AG20443 (cell line): ENCODE results near the gene LGALS4.
"Not testable (repeated sequence)": the region's sequence is repeated elsewhere in the genome, so short reads cannot be mapped to it uniquely, and the experiment has no call there.

ENCODE experiments used
- DNase-seq: peaks from one replicate; pipeline ENCODE4 v3.0.0; 2012; ENCODE audit warnings: low spot score, mixed read lengths

The LGALS4 gene

DNA sequence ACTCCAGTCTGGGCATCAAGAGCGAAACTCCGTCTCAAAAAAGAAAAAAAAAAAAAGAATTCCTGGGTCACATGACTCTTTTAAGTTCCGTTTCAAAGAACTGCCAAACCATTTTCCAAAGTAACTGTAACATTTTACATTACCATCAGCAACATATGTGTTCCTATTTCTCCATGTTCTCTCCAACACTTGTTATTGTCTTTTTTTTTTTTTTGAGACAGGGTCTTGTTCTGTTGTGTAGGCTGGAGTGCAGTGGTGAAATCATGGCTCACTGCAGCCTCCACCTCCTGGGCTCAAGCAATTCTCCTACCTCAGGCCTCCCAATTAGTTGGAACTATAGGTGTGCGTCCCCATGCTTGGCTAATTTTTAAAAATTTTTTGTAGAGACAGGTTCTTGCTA, 17.2 kb downstream of the LGALS4 start:
- no peak for DNase-seq

DNA sequence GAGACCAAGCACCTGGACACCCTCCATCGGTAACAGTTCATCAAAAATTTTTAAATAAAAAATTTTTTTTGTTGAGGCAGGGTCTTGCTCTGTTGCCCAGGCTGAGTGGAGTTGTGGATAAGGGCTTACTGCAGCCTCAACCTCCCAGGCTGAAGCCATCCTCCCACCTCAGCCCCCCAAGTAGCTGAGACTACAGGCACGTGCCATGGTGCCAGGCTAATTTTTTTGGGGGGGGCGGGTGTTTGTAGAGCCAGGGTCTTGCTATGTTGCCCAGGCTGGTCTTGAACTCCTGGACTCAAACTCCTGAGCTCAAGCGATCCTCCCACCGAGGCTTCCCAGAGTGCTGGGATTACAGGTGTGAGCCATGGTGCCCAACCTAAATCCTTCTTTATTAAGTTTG, 19.1 kb downstream of the LGALS4 start:
- DNase-seq, result no peak

DNA sequence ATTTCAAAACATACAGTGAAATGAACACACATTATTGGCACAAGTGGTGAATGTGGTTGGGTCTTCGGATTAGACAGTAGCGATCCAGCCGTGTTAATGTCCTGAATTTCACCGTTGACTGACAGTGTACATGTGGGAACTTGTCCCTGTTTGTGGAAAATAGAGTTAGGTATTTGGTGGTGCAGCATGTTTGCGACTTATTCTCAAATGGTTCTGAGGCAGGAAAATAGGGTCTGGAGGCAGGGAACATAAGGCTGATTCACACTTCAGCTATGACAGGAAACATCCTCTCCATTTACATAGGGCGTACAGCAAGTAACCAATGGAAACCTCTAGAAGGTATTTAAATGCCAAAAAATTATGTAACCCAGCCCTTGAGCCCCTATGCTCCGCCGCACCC, 19.6 kb downstream of the LGALS4 start:
- no peak for DNase-seq

DNA sequence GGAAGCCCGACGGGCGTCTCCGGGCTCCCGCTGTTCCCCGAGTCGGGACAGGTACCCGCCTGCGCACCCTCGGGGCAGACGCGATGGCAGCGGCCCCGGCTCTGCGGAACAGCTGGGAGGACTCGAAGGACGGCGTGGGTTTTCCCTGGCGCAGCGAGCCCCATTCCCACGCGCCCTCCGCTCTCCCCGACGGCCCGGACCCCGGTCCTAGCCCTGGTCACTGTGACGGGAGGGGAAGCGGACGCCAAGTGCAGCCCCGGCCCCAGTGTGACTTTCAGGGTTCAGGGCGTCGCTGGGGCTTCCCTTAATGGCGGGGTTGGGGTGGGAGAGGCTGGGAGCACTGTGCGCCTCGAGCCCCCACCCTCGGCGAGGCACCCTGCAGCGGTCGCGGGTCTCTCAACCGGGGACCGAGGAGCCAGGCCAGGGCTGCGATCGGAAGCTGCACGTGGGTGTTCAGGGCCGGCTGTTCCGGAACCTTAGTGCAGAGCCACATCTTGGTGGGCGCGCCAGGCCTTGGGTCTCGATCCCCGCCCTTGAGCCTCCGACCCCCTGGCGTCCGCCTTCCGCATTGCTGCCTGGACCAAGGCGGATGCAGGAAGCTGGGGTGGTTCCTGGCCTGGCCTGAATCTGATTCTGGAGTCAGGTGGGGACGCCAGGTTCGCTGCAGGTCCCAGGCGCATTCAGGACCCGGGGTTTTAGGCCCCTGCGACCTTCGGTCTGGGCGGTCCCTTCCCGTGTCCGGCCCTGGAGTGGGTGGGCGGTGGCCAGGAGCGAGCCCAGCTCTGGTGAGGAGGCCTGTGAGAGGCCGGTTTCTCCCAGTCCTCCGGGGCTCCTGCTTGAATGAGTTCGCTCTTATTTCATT, 20.3 kb downstream of the LGALS4 start:
- no peak for DNase-seq

- not testable (repeated sequence) for DNase-seq
Observed at GRCh38 chr19:38791451-38792064, 21.2 kb downstream of the LGALS4 start.

DNA sequence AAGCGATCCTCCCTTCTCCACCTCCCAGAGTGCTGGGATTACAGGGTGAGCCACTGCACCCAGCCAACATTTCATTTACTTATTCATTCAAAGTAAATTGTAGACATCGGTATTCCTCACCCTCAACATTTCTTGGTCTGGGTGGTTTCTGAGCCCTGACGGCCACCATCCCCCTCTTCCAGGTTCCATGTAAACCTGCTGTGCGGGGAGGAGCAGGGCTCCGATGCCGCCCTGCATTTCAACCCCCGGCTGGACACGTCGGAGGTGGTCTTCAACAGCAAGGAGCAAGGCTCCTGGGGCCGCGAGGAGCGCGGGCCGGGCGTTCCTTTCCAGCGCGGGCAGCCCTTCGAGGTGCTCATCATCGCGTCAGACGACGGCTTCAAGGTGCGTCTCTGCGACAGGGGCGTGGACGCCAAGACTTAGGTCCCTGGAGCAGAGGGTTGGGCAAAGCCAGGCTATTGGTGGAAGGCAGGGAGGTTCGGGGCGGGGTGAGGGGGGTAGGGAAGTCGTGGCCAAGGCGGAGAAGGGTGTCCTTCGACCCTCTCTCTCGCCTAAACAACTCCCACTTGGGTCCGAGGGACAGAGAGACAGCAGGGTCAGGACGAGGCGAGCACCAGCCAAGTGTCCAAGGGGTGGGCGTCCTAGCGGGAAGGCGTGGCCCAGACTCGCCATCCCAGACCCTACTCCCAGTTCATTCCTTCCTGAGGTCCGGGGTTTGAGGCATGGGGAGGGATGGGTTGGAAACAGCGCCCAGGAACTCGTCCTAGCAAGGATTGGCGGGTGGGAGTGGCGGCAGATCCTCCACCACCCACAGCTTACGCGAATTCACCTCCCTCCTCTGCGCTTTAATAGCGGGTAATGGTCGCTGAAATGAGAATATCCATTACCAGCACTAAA, 22.0 kb downstream of the LGALS4 start:
- not testable (repeated sequence) for DNase-seq

GRCh38 chr19:38788478-38789243, 24.1 kb downstream of the LGALS4 start, which contains the start of gene LGALS7B:
TSS of gene LGALS7B (plus strand) at chr19:38789200. CDS start at chr19:38789227, 27 bp downstream.
- no peak for DNase-seq

- no peak for DNase-seq
Observed at GRCh38 chr19:38786572-38787265, 26.0 kb downstream of the LGALS4 start.

- not testable (repeated sequence) for DNase-seq
Observed at GRCh38 chr19:38786061-38786460, 26.7 kb downstream of the LGALS4 start.

GRCh38 chr19:38785187-38785699, 27.5 kb downstream of the LGALS4 start:
- DNase-seq, result no peak

DNA sequence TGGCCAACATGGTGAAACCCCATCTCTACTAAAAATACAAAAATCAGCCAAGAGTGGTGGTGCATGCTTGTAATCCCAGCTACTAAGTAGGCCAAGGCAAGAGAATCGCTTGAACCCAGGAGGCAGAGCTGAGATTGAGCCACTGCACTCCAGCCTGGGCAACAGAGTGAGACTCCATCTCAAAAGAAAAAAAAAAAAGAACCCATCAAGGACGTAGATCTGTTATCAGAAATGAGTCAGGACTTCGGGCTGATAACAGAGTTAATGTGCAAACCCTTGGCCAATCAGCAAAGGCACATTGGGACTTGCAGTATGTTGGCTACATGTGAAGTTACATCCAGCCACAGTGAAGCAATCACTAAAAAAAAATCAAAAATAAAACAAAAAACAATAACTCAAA, 28.5 kb downstream of the LGALS4 start:
- no peak for DNase-seq

DNA sequence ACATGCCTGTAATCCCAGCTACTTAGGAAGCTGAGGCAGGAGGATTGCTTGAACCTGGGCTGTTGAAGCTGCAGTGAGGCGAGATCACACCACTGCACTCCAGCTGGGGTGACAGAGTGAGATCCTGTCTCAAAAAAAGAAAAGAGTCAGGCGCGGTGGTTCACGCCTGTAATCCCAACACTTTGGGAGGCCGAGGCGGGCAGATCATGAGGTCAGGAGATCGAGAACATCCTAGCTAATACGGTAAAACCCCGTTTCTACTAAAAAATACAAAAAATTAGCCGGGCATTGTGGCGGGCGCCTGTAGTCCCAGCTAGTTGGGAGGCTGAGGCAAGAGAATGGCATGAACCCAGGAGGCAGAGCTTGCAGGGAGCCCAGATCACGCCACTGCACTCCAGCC, 30.5 kb downstream of the LGALS4 start:
- DNase-seq, result not testable (repeated sequence)

GRCh38 chr19:38781058-38781457, 31.7 kb downstream of the LGALS4 start:
- DNase-seq, result no peak

GRCh38 chr19:38780443-38780842, 32.3 kb downstream of the LGALS4 start:
- no peak for DNase-seq

- no peak for DNase-seq
Observed at GRCh38 chr19:38778733-38779132, 34.0 kb downstream of the LGALS4 start.

GRCh38 chr19:38774181-38774950, 38.4 kb downstream of the LGALS4 start:
- no peak for DNase-seq

DNA sequence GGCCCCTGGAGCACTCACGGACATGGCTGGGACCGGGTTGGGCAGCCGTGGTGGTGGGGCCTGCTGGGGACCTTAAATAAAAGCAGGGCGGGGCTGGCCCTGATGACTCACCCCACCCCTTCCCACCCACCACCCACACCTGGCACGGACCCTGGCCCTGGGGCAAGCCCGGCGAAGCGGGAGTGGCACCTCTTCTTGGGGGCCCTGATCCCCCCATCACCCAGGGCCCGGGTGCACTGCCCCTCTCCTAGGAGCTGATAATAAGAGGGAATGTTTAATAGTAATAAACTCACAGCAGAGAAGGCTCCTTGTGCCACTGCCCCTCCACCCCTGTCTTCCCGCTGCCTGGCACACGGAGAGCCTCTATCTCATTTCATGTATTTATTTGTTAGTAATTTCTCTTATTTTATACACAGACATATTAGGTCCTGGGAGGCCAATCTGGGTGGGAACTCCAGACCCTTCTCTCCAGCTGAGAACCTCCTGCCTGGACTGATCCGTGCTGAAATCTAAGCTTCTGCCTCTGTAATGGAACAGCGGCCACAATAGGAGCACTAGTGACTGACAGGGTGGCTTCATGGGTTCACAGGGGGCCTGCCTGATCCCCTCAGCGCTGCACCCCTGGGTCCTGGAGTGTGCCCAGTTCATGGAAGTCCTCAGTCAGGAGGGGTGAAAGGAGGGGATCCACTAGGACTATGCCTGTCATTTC, 39.1 kb downstream of the LGALS4 start, which contains the start of gene LGALS7:
Gene LGALS7, minus strand, starts transcription at position 49 of the 709 bp plus-strand sequence. Its CDS starts 25 bp downstream, at position 24.
- DNase-seq, result no peak

DNA sequence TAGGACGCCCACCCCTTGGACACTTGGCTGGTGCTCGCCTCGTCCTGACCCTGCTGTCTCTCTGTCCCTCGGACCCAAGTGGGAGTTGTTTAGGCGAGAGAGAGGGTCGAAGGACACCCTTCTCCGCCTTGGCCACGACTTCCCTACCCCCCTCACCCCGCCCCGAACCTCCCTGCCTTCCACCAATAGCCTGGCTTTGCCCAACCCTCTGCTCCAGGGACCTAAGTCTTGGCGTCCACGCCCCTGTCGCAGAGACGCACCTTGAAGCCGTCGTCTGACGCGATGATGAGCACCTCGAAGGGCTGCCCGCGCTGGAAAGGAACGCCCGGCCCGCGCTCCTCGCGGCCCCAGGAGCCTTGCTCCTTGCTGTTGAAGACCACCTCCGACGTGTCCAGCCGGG, 41.2 kb downstream of the LGALS4 start:
- not testable (repeated sequence) for DNase-seq

DNA sequence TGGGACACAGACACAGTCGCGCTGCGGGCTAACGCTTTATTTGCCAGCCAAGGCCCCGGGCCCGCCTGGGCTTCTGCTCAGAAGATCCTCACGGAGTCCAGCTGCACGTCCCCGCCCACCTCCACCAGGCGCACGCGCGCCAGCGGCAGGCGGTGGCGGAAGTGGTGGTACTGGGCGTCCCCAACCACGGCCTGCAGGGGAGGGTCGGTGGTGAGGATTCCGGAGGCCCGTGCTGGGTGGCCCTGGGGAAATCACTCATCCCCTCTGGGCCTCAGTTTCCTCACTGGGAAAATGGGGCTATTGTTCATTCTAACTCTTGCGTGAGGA, 41.8 kb downstream of the LGALS4 start:
- DNase-seq, result not testable (repeated sequence)
